Activated T-cell treated with anti-CD3 and anti-CD28 coated beads, Interleukin-2, amount 50 U/mL, for 1 hour (primary cell): ENCODE data around the gene CXCL14.

Experiments
- DNase-seq: peaks from one replicate; pipeline ENCODE4 v3.0.0-alpha.2; 2020

Gene CXCL14

GRCh38 chr5:135578685-135579341 lies at the start of gene CXCL14:
Gene CXCL14 (minus strand): TSS chr5:135578991. CDS start chr5:135578778, 213 bp downstream.
- DNase-seq, result no peak

- no peak for DNase-seq
These were observed 47.8 kb upstream of the CXCL14 start for GRCh38 chr5:135626636-135627035.

- DNase-seq, result no peak
These were observed 47.2 kb upstream of the CXCL14 start for GRCh38 chr5:135625961-135626360.

GRCh38 chr5:135625486-135625885 lies 46.7 kb upstream of the CXCL14 start:
- DNase-seq, result no peak

GRCh38 chr5:135625061-135625460 lies 46.3 kb upstream of the CXCL14 start:
- DNase-seq, result no peak

- no peak for DNase-seq
These were observed 44.5 kb upstream of the CXCL14 start for GRCh38 chr5:135623186-135623715.

GRCh38 chr5:135615581-135616260 lies 36.9 kb upstream of the CXCL14 start:
- no peak for DNase-seq

GRCh38 chr5:135615171-135615570 lies 36.4 kb upstream of the CXCL14 start:
- no peak for DNase-seq

GRCh38 chr5:135609981-135610380 lies 31.2 kb upstream of the CXCL14 start:
- DNase-seq, result no peak

GRCh38 chr5:135608761-135609443 lies 30.1 kb upstream of the CXCL14 start:
- no peak for DNase-seq

- no peak for DNase-seq
These were observed 29.6 kb upstream of the CXCL14 start for GRCh38 chr5:135608361-135608760.

- DNase-seq, result no peak
These were observed 27.6 kb upstream of the CXCL14 start for GRCh38 chr5:135606431-135606830.

- no peak for DNase-seq
These were observed 26.4 kb upstream of the CXCL14 start for GRCh38 chr5:135605221-135605620.

- no peak for DNase-seq
These were observed 25.3 kb upstream of the CXCL14 start for GRCh38 chr5:135604056-135604455.

- DNase-seq, result no peak
These were observed 24.3 kb upstream of the CXCL14 start for GRCh38 chr5:135602882-135603721.

GRCh38 chr5:135601466-135601865 lies 22.7 kb upstream of the CXCL14 start:
- no peak for DNase-seq

GRCh38 chr5:135600971-135601381 lies 22.2 kb upstream of the CXCL14 start:
- no peak for DNase-seq

GRCh38 chr5:135600152-135600570 lies 21.4 kb upstream of the CXCL14 start:
- no peak for DNase-seq

- DNase-seq, result no peak
These were observed 20.8 kb upstream of the CXCL14 start for GRCh38 chr5:135599421-135600151.

- DNase-seq, result no peak
These were observed 20.1 kb upstream of the CXCL14 start for GRCh38 chr5:135598691-135599395.

GRCh38 chr5:135596788-135597187 lies 18.0 kb upstream of the CXCL14 start:
- DNase-seq, result no peak
